NCI-H128 (cell line): ENCODE results near the gene GLTP.

Experiments
- DNase-seq: peaks from one replicate; lab custom pipeline; 2025; ENCODE audit not compliant: unreplicated experiment; lab: John Stamatoyannopoulos, UW

GLTP gene

GRCh38 chr12:109844983-109845823 lies 35.1 kb downstream of the GLTP start:
- peak; percentile 74 for DNase-seq

DNA sequence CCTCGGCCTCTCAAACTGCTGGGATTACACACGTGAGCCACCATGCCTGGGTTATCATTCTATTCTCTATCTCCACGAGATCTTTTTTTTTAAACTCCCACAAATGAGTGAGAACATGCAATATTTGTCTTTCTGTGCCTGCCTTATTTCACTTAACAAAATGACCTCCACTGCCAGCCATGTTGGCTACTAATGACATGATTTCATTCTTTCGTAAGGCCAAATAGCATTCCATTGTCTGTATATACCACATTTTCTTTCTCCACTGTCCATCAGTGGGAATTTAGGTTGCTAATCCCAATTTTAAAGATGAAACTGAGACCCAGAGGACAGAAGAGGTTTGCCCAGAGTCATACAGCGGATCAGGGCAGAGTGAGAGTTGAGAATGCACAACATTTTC lies 36.2 kb downstream of the GLTP start:
- DNase-seq: no peak

- no peak for DNase-seq
Measured at GRCh38 chr12:109842021-109842420, 38.3 kb downstream of the GLTP start.

- no peak for DNase-seq
Measured at GRCh38 chr12:109841356-109841755, 39.0 kb downstream of the GLTP start.

DNA sequence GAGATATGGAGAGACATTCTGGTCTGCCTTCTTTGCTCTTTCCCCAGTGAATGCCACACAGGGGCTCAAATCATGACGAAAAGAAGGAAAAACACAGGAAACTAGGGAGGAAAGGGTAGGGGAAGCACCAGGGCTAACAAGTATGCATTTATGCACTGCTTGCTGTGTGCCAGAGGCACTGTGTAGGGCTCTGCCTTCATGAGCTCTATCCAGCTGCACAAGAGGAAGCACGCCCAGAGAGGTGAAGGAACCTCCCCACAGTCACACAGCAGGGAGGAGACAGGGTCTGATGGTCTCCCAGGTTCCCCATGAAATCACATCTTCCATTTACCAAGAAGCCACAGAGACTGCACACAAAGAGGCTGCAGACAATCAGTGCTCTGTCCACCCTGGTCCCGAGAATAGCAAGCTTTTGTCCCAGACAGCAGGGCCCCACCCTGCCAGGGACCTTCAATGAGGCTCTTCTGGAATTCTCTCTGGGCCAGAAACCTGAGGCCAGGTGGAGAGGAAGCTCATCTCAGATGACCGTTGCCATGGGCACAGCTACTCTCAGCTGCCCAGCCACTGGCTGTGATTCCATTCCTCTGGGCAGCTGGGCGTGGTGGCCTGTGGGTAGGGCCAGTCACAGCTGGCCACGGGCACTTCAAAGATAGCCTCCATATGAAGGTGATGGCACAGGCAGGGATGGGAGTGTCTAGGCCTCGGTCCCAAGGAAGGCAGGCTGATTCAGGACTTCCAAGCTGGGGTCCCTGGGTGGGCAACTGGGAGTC lies 39.9 kb downstream of the GLTP start:
- DNase-seq: no peak

GRCh38 chr12:109839444-109839843 lies 40.9 kb downstream of the GLTP start:
- no peak for DNase-seq

DNA sequence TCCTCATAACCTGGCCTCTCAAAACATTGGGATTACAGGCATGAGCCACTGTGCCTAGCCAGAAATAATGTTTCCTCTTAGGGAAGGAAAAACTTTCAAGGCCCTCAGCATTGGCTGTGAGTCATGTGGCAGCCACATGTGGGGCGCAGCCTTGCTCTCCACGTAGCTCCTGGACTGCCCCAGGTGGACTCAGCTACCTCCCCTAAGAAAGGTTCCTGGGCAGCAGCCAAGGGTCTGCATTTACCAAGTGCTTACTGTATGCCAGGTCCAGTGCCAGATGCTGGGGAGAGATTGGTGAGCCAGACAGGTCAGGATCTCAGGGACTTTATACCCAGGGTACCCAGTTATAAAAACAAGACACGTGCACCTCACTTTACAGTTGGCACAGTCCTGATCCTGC lies 43.4 kb downstream of the GLTP start:
- DNase-seq: no peak

GRCh38 chr12:109835827-109836226 lies 44.5 kb downstream of the GLTP start:
- no peak for DNase-seq

- DNase-seq: no peak
Measured at GRCh38 chr12:109833307-109834189, 46.8 kb downstream of the GLTP start, which contains the start of gene TRPV4. Gene TRPV4, minus strand, starts transcription at chr12:109833398. Its CDS starts 18,602 bp downstream, at chr12:109814796.

DNA sequence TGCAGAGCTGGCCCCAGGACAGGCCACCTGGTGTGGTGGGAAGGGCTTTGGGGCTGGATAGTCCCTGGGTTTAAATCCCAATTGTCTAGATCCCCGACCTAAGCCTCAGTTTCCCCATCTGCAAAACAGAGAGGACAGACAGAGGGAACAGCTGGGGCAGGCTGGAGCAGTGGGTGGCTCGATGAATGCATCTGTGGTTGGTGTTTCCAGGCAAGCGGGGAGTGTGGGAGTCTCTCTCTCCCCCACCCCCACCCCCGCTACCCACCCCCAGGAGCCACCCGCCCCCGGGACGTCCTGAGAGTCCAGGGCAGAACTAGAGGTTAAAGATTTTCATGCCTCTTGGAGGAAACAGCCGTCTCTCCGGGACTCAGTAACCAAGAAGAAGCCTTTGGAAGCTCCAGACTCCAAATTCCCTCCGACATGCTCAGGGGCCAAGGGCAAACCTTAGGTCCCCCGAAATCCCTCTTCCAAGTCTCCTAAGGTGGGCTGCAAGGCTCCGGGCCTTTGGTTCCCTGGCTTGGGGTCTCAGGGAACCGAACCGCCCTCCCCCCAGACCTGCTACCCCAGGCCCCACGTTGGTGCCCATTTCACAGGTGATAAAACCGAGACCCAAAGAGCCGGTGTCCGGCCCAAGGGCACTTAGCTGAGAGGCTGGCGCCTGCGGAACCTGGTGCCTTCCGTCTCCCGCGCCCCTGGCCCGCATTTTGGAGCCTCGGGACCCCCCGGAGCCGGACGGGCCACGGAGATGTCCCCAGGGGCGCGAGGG lies 47.6 kb downstream of the GLTP start:
- no peak for DNase-seq

- DNase-seq: no peak
Measured at GRCh38 chr12:109831929-109832328, 48.4 kb downstream of the GLTP start.

DNA sequence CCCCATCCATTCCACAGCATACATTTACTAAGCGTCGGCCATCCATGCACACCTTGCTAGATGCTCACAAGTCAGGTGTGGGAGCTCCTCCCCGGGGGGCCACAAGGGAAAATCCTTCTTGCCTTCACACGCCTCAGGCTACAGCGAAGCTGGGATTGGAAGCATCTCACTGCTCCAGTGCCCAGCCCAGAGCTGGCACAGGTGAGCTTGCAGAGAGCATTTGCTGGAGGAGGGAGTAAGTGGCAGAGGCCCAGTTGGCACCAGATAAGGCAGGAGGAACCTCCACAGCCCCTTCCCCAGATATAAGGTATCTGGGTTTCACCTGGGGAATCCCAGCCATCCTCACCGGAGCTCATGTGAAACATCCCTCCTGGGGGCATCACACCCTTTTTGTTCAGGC lies 49.0 kb downstream of the GLTP start:
- DNase-seq: no peak

DNA sequence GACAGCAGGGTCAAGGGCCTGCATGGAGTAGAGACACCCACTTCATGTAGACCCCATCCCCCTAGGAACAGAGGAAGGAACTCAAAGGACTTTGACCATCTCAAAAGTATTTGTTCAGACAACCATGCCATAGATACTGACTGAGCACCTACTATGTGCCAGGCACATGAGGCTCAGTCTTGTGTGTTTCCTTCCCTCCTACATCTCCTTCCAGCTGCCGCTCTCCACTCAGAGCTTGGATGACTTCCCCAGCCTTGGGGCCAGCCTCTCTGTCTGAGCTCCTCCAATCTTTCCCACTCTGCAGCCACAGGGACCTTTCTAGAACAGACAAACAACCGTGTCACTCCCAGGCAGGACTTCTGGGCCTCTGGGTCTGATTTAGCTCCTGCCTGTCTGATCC lies 49.6 kb downstream of the GLTP start:
- no peak for DNase-seq

- DNase-seq: no peak
Measured at GRCh38 chr12:109830267-109830666, 50.1 kb downstream of the GLTP start.

- DNase-seq: no peak
Measured at GRCh38 chr12:109829667-109830066, 50.7 kb downstream of the GLTP start.

DNA sequence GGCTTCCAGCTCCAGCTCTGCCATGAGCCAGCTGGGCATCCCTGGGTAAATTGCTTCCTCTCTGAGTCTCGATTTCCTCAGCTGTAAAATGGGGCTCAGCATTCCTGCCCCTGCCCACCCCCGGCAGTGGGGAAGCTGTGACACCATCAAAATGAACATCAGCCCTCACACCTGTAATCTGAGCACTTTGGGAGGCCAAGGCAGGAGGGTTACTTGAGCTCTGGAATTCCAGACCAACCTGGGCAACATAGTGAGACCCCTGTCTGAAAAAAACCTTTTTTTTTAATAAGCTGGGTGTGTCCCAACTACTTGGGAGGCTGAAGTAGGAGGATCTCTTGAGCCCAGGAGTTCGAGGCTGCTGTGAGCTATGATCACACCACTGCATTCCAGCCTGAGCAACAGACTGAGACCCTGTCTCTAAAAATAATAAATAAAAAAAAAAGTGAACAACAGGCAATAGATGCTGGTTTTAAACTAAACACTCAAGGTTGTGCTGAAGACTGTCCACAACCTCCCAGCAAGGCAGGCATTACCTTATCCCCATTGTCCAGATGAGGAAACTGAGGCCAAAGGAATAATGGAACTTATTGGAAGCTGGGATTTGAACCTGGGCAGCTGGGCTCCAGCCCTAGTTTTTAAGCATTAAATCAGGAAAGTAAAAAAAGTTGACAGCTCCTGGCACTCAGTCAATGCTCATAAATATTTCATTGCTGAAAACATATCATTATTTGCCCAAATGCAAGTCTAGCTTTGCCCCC lies 51.4 kb downstream of the GLTP start:
- DNase-seq: no peak

GRCh38 chr12:109827566-109828550 lies 52.5 kb downstream of the GLTP start:
- DNase-seq: no peak

DNA sequence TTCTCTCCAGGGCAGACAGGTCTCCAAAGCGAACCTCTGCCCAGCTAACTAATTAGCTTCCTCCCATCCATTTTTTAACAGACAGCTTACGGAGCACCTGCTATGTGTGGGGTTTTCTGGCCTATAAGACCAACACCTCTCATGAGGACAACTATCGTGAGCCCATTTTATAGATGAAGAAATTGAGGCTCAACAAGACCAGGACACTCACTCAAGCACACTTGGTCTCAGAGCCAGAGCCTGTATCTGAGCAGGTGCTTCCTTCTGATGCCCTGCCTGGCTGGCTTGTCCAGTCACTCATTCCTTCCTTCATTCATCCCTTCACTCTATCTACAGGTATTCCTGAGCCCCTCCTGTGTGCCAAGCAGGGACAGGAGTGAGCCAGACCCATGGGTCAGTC lies 53.3 kb downstream of the GLTP start:
- no peak for DNase-seq

GRCh38 chr12:109824731-109825130 lies 55.6 kb downstream of the GLTP start:
- no peak for DNase-seq
